K562 (cell line): ENCODE measurements around the gene TENM3. TPM values are rescaled to one million over a fixed set of nuclear protein-coding genes. Genes with fewer than 3 reads are reported as not detected.

Experiments
- ATAC-seq: fragments of 200-7000 bp; cut with Tn5 transposase; 3 replicates; pipeline ENCODE4 v1.9.1; 2020; ENCODE audit warnings: moderate library complexity
- BruUV-seq: library from RNA; stranded (reverse); fragments of 400-500 nt; replicated peaks from 2 replicates; lab custom pipeline; 2021; lab: Mats Ljungman, UMichigan
- CTCF ChIA-PET: fragments of 300-600 bp; formaldehyde crosslinking; extraction: SDS; loops from one replicate; lab custom pipeline; 2021; ENCODE audit warnings: low intra/inter-chr PET ratio; lab: Yijun Ruan, JAX
- POLR2A ChIA-PET: fragments of 300-600, 350-650 bp; sonication (Branson Sonifier 250); formaldehyde crosslinking; extraction: SDS; loops from one replicate; lab custom pipeline; 2021; ENCODE audit warnings: antibody characterized with exemption, inconsistent platforms; lab: Yijun Ruan, JAX
- DNase-seq, 4 experiments: peaks; one replicate each; pipeline versions ENCODE4 v3.0.0 to v3.0.0-alpha.2; 2011 to 2018; ENCODE audit warnings: low spot score in 3 of 4, mixed read lengths in 3 of 4; ENCODE audit errors: extremely low read depth in 1 of 4
- FAIRE-seq: peaks from 2 replicates; lab custom pipeline; 2011; peaks lifted over from hg19 to GRCh38; lab: Jason Lieb, UNC
- H2AFZ ChIP-seq: 2 replicates; pipeline ENCODE4 v1.6.0; 2011; ENCODE audit warnings: low read depth, low read length, control low read depth, inconsistent platforms
- H3K27ac ChIP-seq: fragments of 200-600 bp; 3 replicates; pipeline ENCODE4 v1.8.0; 2011; ENCODE audit warnings: low read depth, mild to moderate bottlenecking, control low read depth, inconsistent platforms, low read length, moderate library complexity, mixed read lengths; ENCODE audit errors: extremely low read depth
- H3K27me3 ChIP-seq, 2 experiments: fragments of 300-600 bp in 1 of 2; 2 replicates in 1 of 2; 3 replicates in 1 of 2; pipeline versions ENCODE4 v1.6.0 to v1.8.0; 2011; ENCODE audit warnings: inconsistent platforms in 2 of 2, low read length in 2 of 2, mild to moderate bottlenecking in 1 of 2, mixed read lengths in 1 of 2, moderate library complexity in 1 of 2; ENCODE audit not compliant: control insufficient read depth in 2 of 2, insufficient read depth in 2 of 2
- H3K36me3 ChIP-seq: fragments of 300-600 bp; 3 replicates; pipeline ENCODE4 v1.8.0; 2011; ENCODE audit warnings: mild to moderate bottlenecking, low read length, inconsistent platforms; ENCODE audit not compliant: control insufficient read depth, insufficient read depth
- H3K4me1 ChIP-seq, 2 experiments: fragments of 200-600 bp in 1 of 2; replicated peaks in 1 of 2; 2 replicates in 1 of 2; 3 replicates in 1 of 2; pipeline versions ENCODE4 v1.5.1 to v1.8.0; 2011; ENCODE audit warnings: inconsistent platforms in 2 of 2, low read length in 2 of 2, mild to moderate bottlenecking in 1 of 2, mixed read lengths in 1 of 2, moderate library complexity in 1 of 2; ENCODE audit not compliant: control insufficient read depth in 2 of 2, insufficient read depth in 2 of 2
- H3K4me2 ChIP-seq: 2 replicates; pipeline ENCODE4 v1.6.1; 2011; ENCODE audit warnings: low read length, control low read depth, inconsistent platforms, mixed read lengths; ENCODE audit not compliant: insufficient read depth
- H3K4me3 ChIP-seq: fragments of 200-600 bp; sonication (generic), shearing (Covaris generic); 2 replicates; pipeline ENCODE4 v1.5.1; 2016; ENCODE audit warnings: control low read depth, inconsistent platforms
- H3K79me2 ChIP-seq: fragments of 200-600 bp; 3 replicates; pipeline ENCODE4 v1.8.0; 2011; ENCODE audit warnings: low read length, inconsistent platforms; ENCODE audit not compliant: control insufficient read depth, insufficient read depth
- H3K9ac ChIP-seq, 2 experiments: 2 replicates each; pipeline versions ENCODE4 v1.6.0 to v1.6.1; 2011; ENCODE audit warnings: low read depth in 2 of 2, low read length in 2 of 2, control low read depth in 1 of 2, inconsistent platforms in 1 of 2, mild to moderate bottlenecking in 1 of 2, mixed read lengths in 1 of 2; ENCODE audit not compliant: insufficient read depth in 1 of 2
- H3K9me1 ChIP-seq: one replicate; pipeline ENCODE4 v1.6.0; 2011; ENCODE audit warnings: inconsistent platforms, mild to moderate bottlenecking, low read length, moderate library complexity; ENCODE audit not compliant: control insufficient read depth, insufficient read depth
- H3K9me3 ChIP-seq: replicated peaks from 2 replicates; pipeline ENCODE4 v1.5.1; 2011; ENCODE audit warnings: low read depth, low read length, inconsistent platforms; ENCODE audit not compliant: control insufficient read depth, insufficient read depth
- H4K20me1 ChIP-seq: replicated peaks from 2 replicates; pipeline ENCODE4 v1.6.1; 2011; ENCODE audit warnings: low read length, inconsistent platforms, mixed read lengths; ENCODE audit not compliant: control insufficient read depth, insufficient read depth
- BRCA1 ChIP-seq, 2 experiments: fragments of 450-650 bp in 1 of 2; sonication (generic) in 1 of 2; formaldehyde crosslinking in 1 of 2; IDR thresholded peaks; 2 replicates each; pipeline versions ENCODE4 v1.5.0 to v1.6.1; 2017 to 2020; ENCODE audit warnings: mild to moderate bottlenecking in 1 of 2, missing genetic modification reagents in 1 of 2
- CCNT2 ChIP-seq: IDR thresholded peaks from 2 replicates; pipeline ENCODE4 v1.6.1; 2011; ENCODE audit warnings: borderline replicate concordance, low read depth, mild to moderate bottlenecking, moderate library complexity, mixed read lengths, low read length; ENCODE audit not compliant: insufficient read length; ENCODE audit errors: extremely low read depth
- IRF9 ChIP-seq: fragments of 450-650 bp; IDR thresholded peaks from 2 replicates; pipeline ENCODE4 v1.6.1; 2016; ENCODE audit warnings: missing biosample characterization, missing genetic modification characterization
- KDM4B ChIP-seq, 2 experiments: fragments of 450-650 bp in 1 of 2; sonication (generic) in 1 of 2; IDR thresholded peaks; 2 replicates each; pipeline ENCODE4 v1.6.1; 2016 to 2017; ENCODE audit warnings: borderline replicate concordance in 2 of 2, antibody characterized with exemption in 1 of 2, low read depth in 1 of 2, mild to moderate bottlenecking in 1 of 2
- KDM5B ChIP-seq: fragments of 200-600 bp; sonication (generic); IDR thresholded peaks from 2 replicates; pipeline ENCODE4 v1.6.1; 2012; ENCODE audit warnings: low read depth, mild to moderate bottlenecking, moderate library complexity, low read length, control low read depth, inconsistent platforms; ENCODE audit not compliant: insufficient replicate concordance
- MLLT1 ChIP-seq, 2 experiments: fragments of 450-650 bp; IDR thresholded peaks; 2 replicates each; pipeline ENCODE4 v1.6.1; 2016
- NEUROD1 ChIP-seq: fragments of 150-350 bp; IDR thresholded peaks from 2 replicates; pipeline ENCODE4 v1.6.1; 2014; ENCODE audit warnings: borderline replicate concordance, low read length, low read depth; ENCODE audit not compliant: partially characterized antibody
- SMARCE1 ChIP-seq: fragments of 450-650 bp; IDR thresholded peaks from 2 replicates; pipeline ENCODE4 v1.7.1; 2016; ENCODE audit warnings: mild to moderate bottlenecking
- TAF7 ChIP-seq: fragments of 450-650 bp; IDR thresholded peaks from 2 replicates; pipeline ENCODE4 v1.6.1; 2016; ENCODE audit warnings: missing genetic modification characterization, missing compliant biosample characterization
- THRB ChIP-seq: fragments of 450-650 bp; formaldehyde crosslinking; conservative IDR thresholded peaks from 2 replicates; pipeline ENCODE4 v1.4.0; 2022; ENCODE audit warnings: mild to moderate bottlenecking, missing genetic modification characterization
- TSC22D4 ChIP-seq: fragments of 450-650 bp; IDR thresholded peaks from 2 replicates; pipeline ENCODE4 v1.6.1; 2016; ENCODE audit warnings: missing genetic modification characterization, missing biosample characterization, control low read depth
- ZEB2 ChIP-seq: fragments of 450-650 bp; IDR thresholded peaks from 2 replicates; pipeline ENCODE4 v1.6.1; 2016
- ZFX ChIP-seq: sonication (generic); formaldehyde crosslinking; IDR thresholded peaks from 2 replicates; pipeline ENCODE4 v1.8.0; 2022; ENCODE audit warnings: mild to moderate bottlenecking, missing genetic modification reagents, moderate library complexity
- ZNF561 ChIP-seq: fragments of 450-650 bp; formaldehyde crosslinking; conservative IDR thresholded peaks from 2 replicates; pipeline ENCODE4 v1.4.0; 2020; ENCODE audit warnings: mild to moderate bottlenecking, moderate library complexity
- ZNF77 ChIP-seq: fragments of 250-450 bp; sonication (Bioruptor Pico); IDR thresholded peaks from 2 replicates; pipeline ENCODE4 v1.5.0; 2020
- ZNF780A ChIP-seq: fragments of 250-450 bp; sonication (Bioruptor Pico); IDR thresholded peaks from 2 replicates; pipeline ENCODE4 v1.5.0; 2021; ENCODE audit warnings: mild to moderate bottlenecking
- WGBS: fragments of 100-300 bp; shearing (Covaris generic); methylation state at CpG from one replicate; pipeline ENCODE4 v1.1.6; 2016; ENCODE audit warnings: low coverage, mixed read lengths; ENCODE audit not compliant: insufficient coverage; ENCODE audit errors: missing lambda C conversion rate; 5-methylcytosine and 5-hydroxymethylcytosine counted together
- in situ Hi-C: fragments of 300-500 bp; cut with MboI; formaldehyde crosslinking; loops from 4 replicates; pipeline ENCODE4 v1.15.0; 2018; ENCODE audit warnings: inconsistent platforms, mixed read lengths
- intact Hi-C: fragments of 100-400 bp; cut with micrococcal nuclease; formaldehyde crosslinking; loops from 2 replicates; pipeline ENCODE4 v1.14.2; 2022
- polyA plus RNA-seq, 8 experiments: library from polyadenylated mRNA; depleted of rRNA in 4 of 8; stranded (reverse) in 5 of 8; unstranded in 3 of 8; fragments of >200 nt; fragmentation: Nextera tagmentation in 2 of 8; fragmentation: Illumina TruSeq in 1 of 8; extraction: Ambion mirVana in 2 of 8; extraction: Trizol in 1 of 8; gene quantifications; 2 replicates each; pipeline versions ENCODE4 v1.2.1 to v1.2.3, GENCODE V29; 2011 to 2014; ENCODE audit warnings: inconsistent platforms in 1 of 8, missing spikeins in 1 of 8
- total RNA-seq, 7 experiments: library from RNA; depleted of rRNA in 6 of 7; stranded (reverse); fragments of >200 nt in 6 of 7; fragmentation: Illumina TruSeq in 2 of 7; extraction: Trizol in 2 of 7; gene quantifications; 2 replicates each; pipeline versions ENCODE4 v1.2.1 to v1.2.3, GENCODE V29; 2011 to 2021; ENCODE audit warnings: low replicate concordance in 1 of 7

Gene TENM3
- total and polyA plus RNA-seq, 9 of the 15 experiments (the other 6 are each of a cell fraction or from before 2014, with no cell fraction given), result 0.01 to 0.02 TPM; not detected in 7

- TF ChIP-seq TSC22D4 (tag), result no peak
- TF ChIP-seq ZNF561 (CRISPR knock-in tag), result no peak
- TF ChIP-seq, all 486 proteins: peak for 0
Measured at GRCh38 chr4:182429896-182430295, 186.7 kb downstream of the TENM3 start (continued).

- no peaks in the 10 kb centered on the region for H3K79me2 ChIP-seq
- H3K4me1 ChIP-seq, result no peaks in the 10 kb centered on the region
- 0% methylated on average over 1 of the region's 1 CpG for WGBS
- no peak for DNase-seq
- no peaks in the 10 kb centered on the region for H3K9me3 ChIP-seq
- no peak overlapping the region for H3K9ac ChIP-seq
- H4K20me1 ChIP-seq, result no peaks in the 10 kb centered on the region
- no peak overlapping the region for H3K4me2 ChIP-seq
- no peak overlapping the region for H3K4me3 ChIP-seq
- ChIA-PET CTCF (no interaction called here), POLR2A (no interaction called here)
- H2AFZ ChIP-seq, result no peak overlapping the region
- no peak for FAIRE-seq
- in situ Hi-C loops (no loop called here), intact Hi-C loops (no loop called here)
- no peaks in the 10 kb centered on the region for H3K9me1 ChIP-seq
- no peaks in the 10 kb centered on the region for H3K36me3 ChIP-seq
- ATAC-seq, result no peak
- H3K27me3 ChIP-seq, result no peaks in the 10 kb centered on the region
- no TSS peak for BruUV-seq
- no peak overlapping the region for H3K27ac ChIP-seq
- TF ChIP-seq ZNF780A (CRISPR knock-in tag), result no peak
- no peak for TF ChIP-seq THRB
- no peak for TF ChIP-seq ZEB2
- TF ChIP-seq IRF9 (tag), result no peak
- TF ChIP-seq SMARCE1, result no peak
- TF ChIP-seq MLLT1 (IDR thresholded peaks at IDR 0.05), result no peak
- no peak for TF ChIP-seq TAF7 (tag)
- no peak for TF ChIP-seq KDM4B (IDR thresholded peaks at IDR 0.05; ENCODE audit: borderline replicate concordance in 2 of 2, low read depth in 1 of 2)
- TF ChIP-seq BRCA1 (IDR thresholded peaks at IDR 0.05), result no peak
- no peak for TF ChIP-seq BRCA1 (CRISPR knock-in tag; IDR thresholded peaks at IDR 0.05)
- TF ChIP-seq ZNF77 (CRISPR knock-in tag), result no peak
- TF ChIP-seq ZFX, result no peak
- no peak for TF ChIP-seq CCNT2
- no peak for TF ChIP-seq NEUROD1
- no peak for TF ChIP-seq KDM5B
Measured at GRCh38 chr4:182432819-182433218, 189.6 kb downstream of the TENM3 start.
